Upper lobe of right lung (tissue), 1 donor: ENCODE results near the gene AFP. TPM values are rescaled to one million over a fixed set of nuclear protein-coding genes. Genes with fewer than 3 reads are reported as not detected.
"Not testable (repeated sequence)": the region's sequence is repeated elsewhere in the genome, so short reads cannot be mapped to it uniquely, and the experiment has no call there.

Experiments
- ATAC-seq: fragments of 200-7000 bp; cut with Tn5 transposase; one replicate; pipeline ENCODE4 v1.9.1; 2020; ENCODE audit warnings: mild to moderate bottlenecking, moderate library complexity
- DNase-seq: peaks from one replicate; pipeline ENCODE4 v3.0.0-alpha.2; 2020
- H3K27ac ChIP-seq: fragments of 200-600 bp; one replicate; pipeline ENCODE4 v1.8.0; 2022
- H3K27me3 ChIP-seq: fragments of 200-600 bp; one replicate; pipeline ENCODE4 v1.8.0; 2022; ENCODE audit warnings: mild to moderate bottlenecking
- H3K36me3 ChIP-seq: fragments of 200-600 bp; one replicate; pipeline ENCODE4 v1.8.0; 2022
- H3K4me1 ChIP-seq: fragments of 200-600 bp; one replicate; pipeline ENCODE4 v1.8.0; 2022
- H3K4me3 ChIP-seq: fragments of 200-600 bp; one replicate; pipeline ENCODE4 v1.8.0; 2022; ENCODE audit warnings: mild to moderate bottlenecking
- H3K9me3 ChIP-seq: fragments of 200-600 bp; one replicate; pipeline ENCODE4 v1.8.0; 2022
- intact Hi-C: fragments of 100-400 bp; cut with DNase I; formaldehyde crosslinking; loops from one replicate; pipeline ENCODE4 v1.11.0; 2022
- long read RNA-seq: library from polyadenylated mRNA; unstranded; transcript quantifications from one replicate; pipeline ENCODE4 v2.0.0, GENCODE V29; 2021
- total RNA-seq: library from RNA; stranded (reverse); fragmentation: NEBNext Ultra II Directional; extraction: Animal tissue kit (Norgen Biotek cat#: 25700); gene quantifications from one replicate; pipeline ENCODE4 v1.2.1, GENCODE V29; 2021
- TF ChIP-seq, protein P1 (sequence below): fragments of 200-600 bp; IDR thresholded peaks from one replicate; pipeline ENCODE4 v1.8.0; 2022; ENCODE audit warnings: antibody characterized with exemption
- donor health status: DM: no; HTN: yes; CAD: no; lungs with severe emphysema.

AFP gene
- not detected for total RNA-seq
- long read RNA-seq = 0 reads

DNA sequence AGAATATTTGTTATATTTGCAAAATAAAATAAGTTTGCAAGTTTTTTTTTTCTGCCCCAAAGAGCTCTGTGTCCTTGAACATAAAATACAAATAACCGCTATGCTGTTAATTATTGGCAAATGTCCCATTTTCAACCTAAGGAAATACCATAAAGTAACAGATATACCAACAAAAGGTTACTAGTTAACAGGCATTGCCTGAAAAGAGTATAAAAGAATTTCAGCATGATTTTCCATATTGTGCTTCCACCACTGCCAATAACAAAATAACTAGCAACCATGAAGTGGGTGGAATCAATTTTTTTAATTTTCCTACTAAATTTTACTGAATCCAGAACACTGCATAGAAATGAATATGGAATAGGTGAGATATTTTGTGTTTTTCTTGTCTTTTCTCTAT lies at the start of gene AFP:
Gene AFP, plus strand, starts transcription at position 238 of the 400 bp plus-strand sequence. Its CDS starts 42 bp downstream, at position 280.
- Histone ChIP-seq H3K4me1 (no peaks in the 10 kb centered on the region), H3K27me3 (no peaks in the 10 kb centered on the region), H3K4me3 (no peak within 1 kb of the TSS), H3K9me3 (no peaks in the 10 kb centered on the region), H3K27ac (no peak within 1 kb of the TSS), H3K36me3 (no peaks in the 10 kb centered on the region)
- ATAC-seq = no peak
- TF ChIP-seq, protein P1, sequence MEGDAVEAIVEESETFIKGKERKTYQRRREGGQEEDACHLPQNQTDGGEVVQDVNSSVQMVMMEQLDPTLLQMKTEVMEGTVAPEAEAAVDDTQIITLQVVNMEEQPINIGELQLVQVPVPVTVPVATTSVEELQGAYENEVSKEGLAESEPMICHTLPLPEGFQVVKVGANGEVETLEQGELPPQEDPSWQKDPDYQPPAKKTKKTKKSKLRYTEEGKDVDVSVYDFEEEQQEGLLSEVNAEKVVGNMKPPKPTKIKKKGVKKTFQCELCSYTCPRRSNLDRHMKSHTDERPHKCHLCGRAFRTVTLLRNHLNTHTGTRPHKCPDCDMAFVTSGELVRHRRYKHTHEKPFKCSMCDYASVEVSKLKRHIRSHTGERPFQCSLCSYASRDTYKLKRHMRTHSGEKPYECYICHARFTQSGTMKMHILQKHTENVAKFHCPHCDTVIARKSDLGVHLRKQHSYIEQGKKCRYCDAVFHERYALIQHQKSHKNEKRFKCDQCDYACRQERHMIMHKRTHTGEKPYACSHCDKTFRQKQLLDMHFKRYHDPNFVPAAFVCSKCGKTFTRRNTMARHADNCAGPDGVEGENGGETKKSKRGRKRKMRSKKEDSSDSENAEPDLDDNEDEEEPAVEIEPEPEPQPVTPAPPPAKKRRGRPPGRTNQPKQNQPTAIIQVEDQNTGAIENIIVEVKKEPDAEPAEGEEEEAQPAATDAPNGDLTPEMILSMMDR = no peak
- intact Hi-C loops = no loop called here
- no peak for DNase-seq

DNA sequence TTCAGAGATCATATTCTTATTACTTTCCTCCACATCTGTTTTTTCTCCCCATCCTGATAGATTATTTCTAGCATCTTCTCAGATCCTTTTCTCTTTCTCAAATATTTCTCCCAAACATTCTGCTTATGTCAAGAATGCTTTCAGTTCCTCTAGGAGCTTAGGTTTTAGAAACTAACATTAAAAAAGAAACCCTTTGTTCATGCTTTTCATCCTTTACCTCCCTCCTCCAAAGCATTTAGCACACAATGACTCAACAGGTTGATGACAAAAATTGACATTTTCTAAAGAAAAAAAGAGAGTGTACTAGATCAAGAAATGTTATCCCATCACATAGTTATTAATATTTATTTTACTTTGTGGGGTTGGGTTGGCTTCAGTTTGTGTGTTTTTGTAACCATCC lies 48.5 kb upstream of the AFP start:
- no peak overlapping the region for H3K27ac ChIP-seq
- no peak for DNase-seq
- no peak for ATAC-seq
- H3K4me1 ChIP-seq = no peaks in the 10 kb centered on the region
- TF ChIP-seq, protein P1 = no peak
- no peak overlapping the region for H3K4me3 ChIP-seq
- intact Hi-C loops = no loop called here
- no peaks in the 10 kb centered on the region for H3K36me3 ChIP-seq
- H3K27me3 ChIP-seq = no peaks in the 10 kb centered on the region
- no peaks in the 10 kb centered on the region for H3K9me3 ChIP-seq

DNA sequence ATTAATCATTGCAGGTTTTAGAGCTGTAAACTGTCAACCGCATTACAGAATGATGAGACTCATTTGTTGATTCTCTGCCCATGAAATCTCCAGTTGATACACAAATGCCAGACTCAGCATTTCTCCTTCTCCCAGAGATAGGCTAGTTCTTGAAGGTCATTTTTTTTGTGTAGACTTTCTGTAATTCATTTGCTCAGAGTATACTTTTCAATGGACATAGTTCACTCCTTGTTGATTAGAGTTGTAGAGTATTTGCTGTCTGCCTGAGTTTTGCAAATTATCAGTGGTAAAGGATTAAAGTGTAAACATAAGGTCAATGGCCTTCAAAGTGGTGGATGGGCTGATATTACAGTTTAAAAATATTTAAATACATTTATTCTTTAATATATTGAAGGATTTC lies 47.1 kb upstream of the AFP start:
- Histone ChIP-seq H3K27me3 (no peaks in the 10 kb centered on the region), H3K4me1 (no peaks in the 10 kb centered on the region), H3K36me3 (no peaks in the 10 kb centered on the region), H3K27ac (no peak overlapping the region), H3K9me3 (no peaks in the 10 kb centered on the region), H3K4me3 (no peak overlapping the region)
- ATAC-seq (no peak), DNase-seq (no peak)
- TF ChIP-seq, protein P1 = no peak
- intact Hi-C loops = no loop called here

DNA sequence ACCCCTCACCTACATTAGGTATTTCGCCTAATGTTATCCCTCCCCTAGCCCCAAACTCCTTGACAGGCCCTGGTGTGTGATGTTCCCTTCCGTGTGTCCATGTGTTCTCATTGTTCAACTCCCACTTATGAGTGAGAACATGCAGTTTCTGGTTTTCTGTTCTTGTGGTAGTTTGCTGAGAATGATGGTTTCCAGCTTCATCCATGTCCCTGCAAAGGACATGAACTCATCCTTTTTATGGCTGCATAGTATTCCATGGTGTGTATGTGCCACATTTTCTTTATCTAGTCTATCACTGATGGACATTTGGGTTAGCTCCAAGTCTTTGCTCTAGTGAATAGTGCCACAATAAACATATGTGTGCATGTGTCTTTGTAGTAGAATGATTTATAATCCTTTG lies 46.4 kb upstream of the AFP start:
- intact Hi-C loops, H3K4me1 ChIP-seq, H3K9me3 ChIP-seq, H3K4me3 ChIP-seq, H3K27ac ChIP-seq, ATAC-seq, H3K27me3 ChIP-seq, DNase-seq, H3K36me3 ChIP-seq: not testable (repeated sequence)

DNA sequence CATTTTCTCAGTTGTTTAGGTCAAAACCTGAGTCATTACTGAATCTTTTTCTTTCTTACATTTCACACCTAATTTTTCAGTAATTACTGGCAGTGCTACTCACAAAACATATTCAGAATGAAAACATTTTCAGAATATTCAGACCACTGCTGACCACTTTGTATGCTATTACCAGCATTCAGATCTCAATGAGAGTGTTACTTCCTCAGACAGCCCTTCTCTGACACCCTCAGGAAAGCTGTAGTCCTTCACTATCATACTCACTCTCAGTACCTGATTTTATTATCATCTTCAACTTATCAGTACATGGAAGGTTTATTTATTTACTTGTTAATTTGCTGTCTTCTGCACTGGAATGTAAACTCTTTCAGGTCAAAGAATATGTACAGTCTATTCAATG lies 44.2 kb upstream of the AFP start:
- Histone ChIP-seq H3K36me3 (no peaks in the 10 kb centered on the region), H3K27ac (no peak overlapping the region), H3K27me3 (no peaks in the 10 kb centered on the region), H3K4me3 (no peak overlapping the region), H3K9me3 (no peaks in the 10 kb centered on the region), H3K4me1 (no peaks in the 10 kb centered on the region)
- ATAC-seq = no peak
- DNase-seq = no peak
- intact Hi-C loops = no loop called here
- TF ChIP-seq, protein P1 = no peak

DNA sequence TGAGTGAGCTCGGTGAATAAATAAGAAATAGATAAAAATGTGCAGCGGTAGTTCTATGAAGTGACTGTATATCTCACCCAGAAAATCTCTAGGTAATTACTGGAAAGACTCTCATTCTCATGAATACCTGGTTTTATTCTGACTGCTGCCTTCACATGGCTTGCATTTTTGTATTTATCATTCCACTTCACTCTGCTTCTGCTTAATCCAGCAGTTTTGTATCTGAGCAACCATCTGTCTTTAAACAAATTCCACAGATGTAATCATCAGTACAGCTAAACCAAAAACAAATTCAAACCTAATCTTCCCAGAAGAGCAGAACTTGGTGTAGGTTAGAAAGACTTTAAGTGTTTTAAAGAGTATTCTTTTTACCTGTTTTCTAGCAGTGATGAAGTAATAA lies 43.1 kb upstream of the AFP start:
- H3K27ac ChIP-seq = no peak overlapping the region
- TF ChIP-seq, protein P1 = no peak
- intact Hi-C loops = no loop called here
- DNase-seq = no peak
- no peaks in the 10 kb centered on the region for H3K36me3 ChIP-seq
- no peaks in the 10 kb centered on the region for H3K9me3 ChIP-seq
- ATAC-seq = no peak
- H3K27me3 ChIP-seq = no peaks in the 10 kb centered on the region
- H3K4me1 ChIP-seq = no peaks in the 10 kb centered on the region
- no peak overlapping the region for H3K4me3 ChIP-seq
